Neuron (in vitro differentiated cells): ENCODE data around the gene MT1HL1.

Experiments used
- H2AFZ ChIP-seq: one replicate; pipeline ENCODE4 v1.6.1; 2013; ENCODE audit warnings: low read depth, mild to moderate bottlenecking, inconsistent platforms, low read length, moderate library complexity
- H3K27me3 ChIP-seq: one replicate; pipeline ENCODE4 v1.6.1; 2013; ENCODE audit warnings: low read length; ENCODE audit not compliant: insufficient read depth
- H3K36me3 ChIP-seq: one replicate; pipeline ENCODE4 v1.6.1; 2013; ENCODE audit warnings: low read length; ENCODE audit not compliant: insufficient read depth
- H3K4me1 ChIP-seq: one replicate; pipeline ENCODE4 v1.6.1; 2013; ENCODE audit warnings: low read length; ENCODE audit not compliant: insufficient read depth
- H3K4me3 ChIP-seq: 2 replicates; pipeline ENCODE4 v1.5.1; 2013; ENCODE audit warnings: mild to moderate bottlenecking, low read length, moderate library complexity
- H3K9me3 ChIP-seq: one replicate; pipeline ENCODE4 v1.6.1; 2013; ENCODE audit warnings: low read length

Gene MT1HL1

DNA sequence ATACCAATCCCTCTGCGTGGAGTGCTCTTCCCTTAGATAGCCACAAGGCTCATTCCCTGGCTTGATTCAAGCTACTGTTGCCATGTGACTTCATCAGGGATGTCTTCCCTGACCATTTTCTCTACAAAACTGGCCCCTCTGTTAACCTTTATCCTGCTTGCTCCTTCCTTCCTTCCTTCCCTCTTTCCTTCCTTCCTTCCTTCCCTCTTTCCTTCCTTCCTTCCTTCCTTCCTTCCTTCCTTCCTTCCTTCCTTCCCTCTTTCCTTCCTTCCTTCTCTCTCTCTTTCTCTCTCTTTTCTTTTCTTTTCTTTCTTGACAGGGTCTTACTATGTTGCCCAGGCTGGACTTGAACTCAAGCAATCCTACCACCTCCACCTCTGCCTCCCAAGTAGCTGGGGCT lies 31.5 kb upstream of the MT1HL1 start:
- H3K36me3 ChIP-seq = no peaks in the 10 kb centered on the region
- no peaks in the 10 kb centered on the region for H3K4me1 ChIP-seq
- H3K27me3 ChIP-seq = peaks cover 15% of the 10 kb centered on the region
- no peak overlapping the region for H3K4me3 ChIP-seq
- H2AFZ ChIP-seq = no peak overlapping the region
- H3K9me3 ChIP-seq = no peaks in the 10 kb centered on the region

DNA sequence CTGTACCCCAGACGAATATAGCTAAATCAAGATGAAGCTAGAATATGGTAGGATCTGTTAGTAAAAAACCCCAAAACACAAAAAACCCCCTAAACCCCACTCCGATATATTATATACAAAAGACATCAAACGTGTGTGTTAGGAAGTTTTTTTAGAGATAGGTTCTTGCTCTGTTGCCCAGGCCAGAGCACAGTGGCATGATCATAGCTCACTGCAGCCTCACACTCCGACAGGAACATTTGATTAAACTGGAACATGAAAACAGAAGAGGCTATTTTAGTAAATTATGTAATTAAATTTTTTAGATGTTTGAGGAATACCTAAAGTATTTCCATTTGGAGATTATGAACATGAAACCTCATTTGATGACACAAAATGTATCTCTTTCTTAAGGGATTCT lies 29.6 kb upstream of the MT1HL1 start:
- Histone ChIP-seq H2AFZ (no peak overlapping the region), H3K9me3 (no peaks in the 10 kb centered on the region), H3K36me3 (no peaks in the 10 kb centered on the region), H3K4me3 (no peak overlapping the region), H3K4me1 (no peaks in the 10 kb centered on the region), H3K27me3 (peaks cover 9% of the 10 kb centered on the region)

DNA sequence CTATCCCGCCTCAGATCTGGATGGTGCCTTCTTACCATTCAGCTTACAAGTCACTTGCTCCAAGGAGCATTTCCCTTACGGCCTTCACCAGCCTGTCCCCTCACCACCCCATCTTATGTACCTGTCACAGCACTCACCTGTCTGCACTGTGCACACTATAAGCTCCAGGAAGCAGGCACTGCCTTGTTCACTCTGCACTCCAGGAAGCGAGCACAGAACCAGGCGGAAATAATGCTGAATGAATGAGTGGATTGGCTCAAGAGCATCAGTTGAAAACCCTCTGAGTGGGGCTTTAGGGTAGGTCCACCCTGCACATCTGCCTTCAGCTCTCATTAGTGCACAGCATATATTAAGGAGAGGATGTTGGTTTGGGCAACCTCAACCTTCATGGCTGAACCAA lies 28.8 kb upstream of the MT1HL1 start:
- H3K4me1 ChIP-seq = no peaks in the 10 kb centered on the region
- no peak overlapping the region for H2AFZ ChIP-seq
- H3K4me3 ChIP-seq = no peak overlapping the region
- no peaks in the 10 kb centered on the region for H3K36me3 ChIP-seq
- peaks cover 9% of the 10 kb centered on the region for H3K27me3 ChIP-seq
- H3K9me3 ChIP-seq = no peaks in the 10 kb centered on the region

- Histone ChIP-seq H2AFZ (no peak overlapping the region), H3K4me1 (no peaks in the 10 kb centered on the region), H3K9me3 (no peaks in the 10 kb centered on the region), H3K4me3 (no peak overlapping the region), H3K27me3 (peaks cover 9% of the 10 kb centered on the region), H3K36me3 (no peaks in the 10 kb centered on the region)
Measured at GRCh38 chr1:237032029-237032428, 27.8 kb upstream of the MT1HL1 start.

DNA sequence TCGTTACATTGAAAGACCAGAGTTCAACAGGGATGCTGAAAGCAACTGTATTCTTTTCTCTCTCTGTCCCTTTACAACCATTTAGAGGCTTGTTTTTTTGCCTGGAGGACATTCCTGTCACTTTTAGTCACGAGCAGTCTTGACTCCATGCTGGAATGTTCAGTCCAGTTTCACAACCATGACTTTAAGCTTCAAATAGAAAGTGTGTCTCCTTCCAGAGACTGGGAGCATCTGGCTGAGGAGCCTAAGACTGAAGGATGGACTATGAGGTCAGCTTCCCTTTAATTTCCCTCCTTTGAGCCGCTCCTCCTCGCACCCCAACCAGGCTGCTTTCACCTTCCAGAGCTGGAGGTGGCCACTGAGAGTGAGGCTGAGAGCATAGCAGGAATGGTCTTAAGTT lies 27.2 kb upstream of the MT1HL1 start:
- Histone ChIP-seq H3K4me3 (no peak overlapping the region), H2AFZ (no peak overlapping the region), H3K36me3 (no peaks in the 10 kb centered on the region), H3K27me3 (peaks cover 9% of the 10 kb centered on the region), H3K4me1 (no peaks in the 10 kb centered on the region), H3K9me3 (no peaks in the 10 kb centered on the region)

- H3K36me3 ChIP-seq = no peaks in the 10 kb centered on the region
- H3K9me3 ChIP-seq = no peaks in the 10 kb centered on the region
- H3K4me1 ChIP-seq = no peaks in the 10 kb centered on the region
- no peak overlapping the region for H2AFZ ChIP-seq
- no peak overlapping the region for H3K4me3 ChIP-seq
- peaks cover 7% of the 10 kb centered on the region for H3K27me3 ChIP-seq
Measured at GRCh38 chr1:237029850-237030535, 25.8 kb upstream of the MT1HL1 start.

DNA sequence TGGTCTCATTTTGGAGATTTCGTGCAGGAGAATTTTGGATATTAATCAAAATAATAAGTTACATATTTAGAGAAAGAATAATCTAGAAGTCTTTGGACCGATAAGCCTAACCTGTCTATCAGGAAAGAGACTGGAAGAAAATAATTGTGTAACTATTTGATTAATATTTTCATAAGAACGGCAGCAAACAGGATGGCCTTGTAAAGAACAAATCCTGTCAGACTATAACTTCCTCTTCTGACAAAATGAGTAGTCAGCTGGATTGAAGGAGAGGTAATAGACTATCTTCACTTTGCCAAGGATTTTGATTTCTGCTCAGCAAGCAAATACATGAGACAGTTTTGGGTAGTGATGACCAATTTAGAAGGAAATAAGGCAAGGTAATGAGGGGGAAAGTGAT lies 25.0 kb upstream of the MT1HL1 start:
- Histone ChIP-seq H3K4me3 (no peak overlapping the region), H3K4me1 (no peaks in the 10 kb centered on the region), H3K36me3 (no peaks in the 10 kb centered on the region), H3K27me3 (peaks cover 7% of the 10 kb centered on the region), H2AFZ (no peak overlapping the region), H3K9me3 (no peaks in the 10 kb centered on the region)

- H3K4me3 ChIP-seq = no peak overlapping the region
- H3K4me1 ChIP-seq = no peaks in the 10 kb centered on the region
- H3K36me3 ChIP-seq = no peaks in the 10 kb centered on the region
- no peaks in the 10 kb centered on the region for H3K27me3 ChIP-seq
- no peaks in the 10 kb centered on the region for H3K9me3 ChIP-seq
- H2AFZ ChIP-seq = no peak overlapping the region
Measured at GRCh38 chr1:237025358-237026074, 21.3 kb upstream of the MT1HL1 start.

- H3K9me3 ChIP-seq = no peaks in the 10 kb centered on the region
- no peaks in the 10 kb centered on the region for H3K4me1 ChIP-seq
- H3K36me3 ChIP-seq = no peaks in the 10 kb centered on the region
- no peak overlapping the region for H3K4me3 ChIP-seq
- no peaks in the 10 kb centered on the region for H3K27me3 ChIP-seq
- no peak overlapping the region for H2AFZ ChIP-seq
Measured at GRCh38 chr1:237018896-237019295, 14.7 kb upstream of the MT1HL1 start.

GRCh38 chr1:237016626-237017025 lies 12.4 kb upstream of the MT1HL1 start:
- Histone ChIP-seq H3K4me1 (peaks cover 3% of the 10 kb centered on the region), H3K4me3 (no peak overlapping the region)

DNA sequence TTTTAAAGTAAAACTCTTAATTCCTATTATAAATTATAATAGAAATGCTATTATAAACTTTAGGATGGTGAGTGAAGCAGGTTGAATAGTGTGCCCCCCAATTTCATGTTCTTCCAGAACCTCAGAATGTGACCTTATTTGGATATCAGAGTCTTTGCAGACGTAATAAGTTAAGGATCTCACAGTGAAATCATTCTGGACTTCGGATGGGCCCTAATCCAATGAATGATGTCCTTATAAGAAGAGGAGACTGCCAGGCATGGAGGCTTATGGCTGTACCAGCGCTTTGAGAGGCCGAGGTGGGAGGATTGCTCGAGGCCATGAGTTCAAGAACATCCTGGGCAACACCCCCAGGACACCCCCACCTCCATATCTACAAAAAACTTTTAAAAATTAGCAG lies 9.4 kb upstream of the MT1HL1 start:
- peaks cover 3% of the 10 kb centered on the region for H3K4me1 ChIP-seq

More at GRCh38 chr1:237016626-237017025, 12.4 kb upstream of the MT1HL1 start:
- H2AFZ ChIP-seq = no peak overlapping the region
- H3K27me3 ChIP-seq = peaks cover 2% of the 10 kb centered on the region
- no peaks in the 10 kb centered on the region for H3K36me3 ChIP-seq
- H3K9me3 ChIP-seq = no peaks in the 10 kb centered on the region

DNA sequence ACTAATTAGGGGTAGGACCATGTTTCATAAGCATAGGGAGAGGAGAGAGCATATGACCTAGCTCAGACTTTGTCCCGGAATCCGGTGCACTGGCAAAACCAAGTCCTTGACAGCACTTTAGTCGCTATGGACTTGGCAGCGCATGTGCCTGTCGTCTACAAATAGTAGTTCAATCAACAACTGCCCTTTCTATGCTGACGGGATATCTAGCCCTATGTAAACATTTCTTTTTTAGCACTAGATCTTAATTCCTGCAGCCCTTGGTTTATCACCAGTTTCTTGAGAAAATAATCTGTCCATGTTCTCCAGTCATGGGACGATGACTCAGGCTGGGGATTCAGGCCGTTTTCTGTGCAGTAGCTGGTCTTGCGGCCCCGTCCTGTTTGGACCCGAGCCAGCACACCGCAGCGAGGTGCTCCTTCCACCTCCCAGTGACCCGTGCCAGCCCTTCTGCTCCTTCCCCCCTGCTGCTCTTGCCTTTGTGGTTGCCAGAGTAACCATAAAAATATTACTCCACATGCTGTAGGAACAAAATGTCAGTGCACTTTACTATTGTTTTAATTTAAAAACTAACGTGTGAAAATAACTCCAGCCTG lies 8.6 kb upstream of the MT1HL1 start:
- peaks cover 3% of the 10 kb centered on the region for H3K4me1 ChIP-seq
- H3K27me3 ChIP-seq = peaks cover 12% of the 10 kb centered on the region
- H3K36me3 ChIP-seq = no peaks in the 10 kb centered on the region
- no peak overlapping the region for H3K4me3 ChIP-seq
- H2AFZ ChIP-seq = no peak overlapping the region
- H3K9me3 ChIP-seq = no peaks in the 10 kb centered on the region

More for the DNA sequence above, 9.4 kb upstream of the MT1HL1 start:
- Histone ChIP-seq H3K9me3 (no peaks in the 10 kb centered on the region), H3K27me3 (peaks cover 8% of the 10 kb centered on the region), H3K4me3 (no peak overlapping the region), H2AFZ (no peak overlapping the region), H3K36me3 (no peaks in the 10 kb centered on the region)

DNA sequence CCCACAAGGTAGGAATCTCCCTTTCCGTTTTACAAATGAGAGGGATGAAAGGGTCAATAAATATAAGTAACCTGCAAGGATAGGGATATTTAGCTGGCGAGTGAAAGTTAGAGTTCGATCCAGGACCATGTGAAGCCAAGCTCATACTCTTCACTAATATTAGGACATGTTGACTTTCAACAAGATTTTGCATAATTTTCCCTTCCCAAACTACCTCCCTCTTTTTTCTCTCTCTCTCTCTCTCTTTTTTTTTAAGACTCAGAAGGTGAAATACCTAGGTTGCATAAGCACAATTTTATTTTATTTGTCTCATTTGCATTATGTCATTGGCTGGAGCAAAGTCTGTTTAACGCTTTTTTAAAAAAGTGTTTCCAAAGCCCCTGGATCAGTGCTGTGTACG lies 8.1 kb upstream of the MT1HL1 start:
- no peaks in the 10 kb centered on the region for H3K36me3 ChIP-seq
- no peak overlapping the region for H3K4me3 ChIP-seq
- peaks cover 3% of the 10 kb centered on the region for H3K4me1 ChIP-seq
- peaks cover 15% of the 10 kb centered on the region for H3K27me3 ChIP-seq
- no peak overlapping the region for H2AFZ ChIP-seq
- no peaks in the 10 kb centered on the region for H3K9me3 ChIP-seq
